Adrenal gland (tissue), 19 donors: ENCODE data around the gene HPDL. TPM values are rescaled to one million over a fixed set of nuclear protein-coding genes. Genes with fewer than 3 reads are reported as not detected.
A peak's percentile ranks its signal among the peaks of the same experiment; 100 is the strongest.
"Not testable (repeated sequence)": the region's sequence is repeated elsewhere in the genome, so short reads cannot be mapped to it uniquely, and the experiment has no call there.

Experiments used
- DNase-seq, 7 donors: peaks; one replicate each; pipeline ENCODE4 v3.0.0-alpha.2; 2019 to 2020
- H3K27ac ChIP-seq, 5 donors: fragments of 200-600 bp; sonication (generic) in 4 of 5; 1 replicate in 3 of 5; 2 replicates in 2 of 5; pipeline versions ENCODE4 v1.5.1 to v1.8.0; 2016 to 2020; ENCODE audit warnings: mild to moderate bottlenecking in 1 of 5
- H3K27me3 ChIP-seq: fragments of 200-600 bp; 2 replicates; pipeline ENCODE4 v1.8.0; 2021
- H3K36me3 ChIP-seq, 2 donors: fragments of 200-600 bp; replicated peaks in 1 of 2; 1 replicate in 1 of 2; 2 replicates in 1 of 2; pipeline versions ENCODE4 v1.5.1 to v1.8.0; 2018 to 2022
- H3K4me1 ChIP-seq, 2 donors: fragments of 200-600 bp; replicated peaks in 1 of 2; 1 replicate in 1 of 2; 2 replicates in 1 of 2; pipeline versions ENCODE4 v1.5.1 to v1.8.0; 2018 to 2021
- H3K4me3 ChIP-seq, 4 donors: fragments of 200-600 bp; sonication (generic) in 3 of 4; one replicate each; pipeline ENCODE4 v1.5.1; 2016 to 2018
- H3K9me3 ChIP-seq, 3 donors: fragments of 200-600 bp; sonication (generic) in 1 of 3; replicated peaks in 1 of 3; 1 replicate in 2 of 3; 2 replicates in 1 of 3; pipeline versions ENCODE4 v1.5.1 to v1.8.0; 2016 to 2021
- POLR2A ChIP-seq, 2 donors: fragments of 450-650 bp; IDR thresholded peaks; one replicate each; pipeline ENCODE4 v1.6.1; 2017; ENCODE audit warnings: antibody characterized with exemption in 2 of 2, mild to moderate bottlenecking in 2 of 2, moderate library complexity in 1 of 2
- WGBS, 4 donors: extraction: QIAGEN DNeasy Blood & Tissue Kit in 2 of 4; methylation state at CpG; one replicate each; pipeline versions ENCODE4 v1.1.5 to v1.1.7; 2013 to 2017; 5-methylcytosine and 5-hydroxymethylcytosine counted together
- intact Hi-C, 2 donors: fragments of 100-400 bp; cut with DNase I; formaldehyde crosslinking; loops; one replicate each; pipeline versions ENCODE4 v1.14.1 to v1.15.0; 2022 to 2023
- long read RNA-seq, 10 donors: library from polyadenylated mRNA in 3 of 10; unstranded in 2 of 10; stranded (forward) in 1 of 10; transcript quantifications; one replicate each; pipeline ENCODE4 v2.0.0 and lab custom pipeline, GENCODE V29; 2021 to 2026
- polyA plus RNA-seq, 3 donors: library from polyadenylated mRNA; stranded (reverse); fragments of 200-250 nt in 2 of 3; fragments of 350-450 nt in 1 of 3; fragmentation: Illumina TruSeq in 1 of 3; extraction: RNeasy Lipid Tissue Mini Kit (QIAGEN cat#74804) in 1 of 3; gene quantifications; one replicate each; pipeline ENCODE4 v1.2.3, GENCODE V29; 2013 to 2014
- total RNA-seq, 9 donors: library from RNA; depleted of rRNA in 4 of 9; stranded (reverse); fragments of >200 nt in 4 of 9; fragments of 120-200 nt in 1 of 9; fragmentation: NEBNext Ultra II Directional in 1 of 9; extraction: Animal tissue kit (Norgen Biotek cat#: 25700) in 1 of 9; gene quantifications; one replicate each; pipeline versions ENCODE4 v1.1.0 to v1.2.4, GENCODE V29; 2013 to 2023
- TF ChIP-seq, protein P1 (sequence below), 6 experiments: fragments of 450-650 bp in 4 of 6; fragments of 200-600 bp in 2 of 6; sonication (generic) in 1 of 6; IDR thresholded peaks; 1 replicate in 5 of 6; 2 replicates in 1 of 6; pipeline versions ENCODE4 v1.5.1 to v1.8.0; 2016 to 2021; ENCODE audit warnings: antibody characterized with exemption in 6 of 6, mild to moderate bottlenecking in 2 of 6, moderate library complexity in 1 of 6
- donor health status: healthy with polysubstance abuse.
- donor health status: Bipolar disorder and iron deficiency.
- donor health status: DM: yes; HTN: yes; CAD: no.
- donor health status: DM: no; HTN: no; CAD: no.
- donor health status: DM: no; HTN: no; CAD: no.
- donor health status: DM: yes; HTN: yes; CAD: no.

HPDL gene
- 1 to 10 TPM in 2 of 9 donors, under 1 TPM in 4, not detected in 3; 0.18 to 2.9 (median 0.37) TPM for total RNA-seq
- polyA plus RNA-seq = under 1 TPM; 0.16 to 0.37 (median 0.33) TPM
- long read RNA-seq, donor 1, partial matches to known transcripts = 0 of 3 reads
- long read RNA-seq, donor 1, other reads (novel, unspliced or antisense) = 0 of 3 reads
- long read RNA-seq, donor 2, partial matches to known transcripts = 0 of 3 reads
- long read RNA-seq, donor 2, other reads (novel, unspliced or antisense) = 0 of 3 reads
- long read RNA-seq, donor 3, partial matches to known transcripts = 0 of 4 reads
- long read RNA-seq, donor 3, other reads (novel, unspliced or antisense) = 0 of 4 reads
- long read RNA-seq, donor 4 = 0 reads
- long read RNA-seq, donor 5 = 0 reads
- long read RNA-seq, donor 6 = 0 reads
- long read RNA-seq, donor 7, partial matches to known transcripts = 0 of 3 reads
- long read RNA-seq, donor 7, other reads (novel, unspliced or antisense) = 0 of 3 reads
- long read RNA-seq, donor 8, partial matches to known transcripts = 0 of 2 reads
- long read RNA-seq, donor 8, other reads (novel, unspliced or antisense) = 0 of 2 reads
- long read RNA-seq, donor 9, partial matches to known transcripts = 0 of 1 reads
- long read RNA-seq, donor 9, other reads (novel, unspliced or antisense) = 0 of 1 reads
- long read RNA-seq, donor 10, partial matches to known transcripts = 0 of 1 reads
- long read RNA-seq, donor 10, other reads (novel, unspliced or antisense) = 0 of 1 reads

GRCh38 chr1:45326627-45327623, at the start of gene HPDL:
HPDL (plus strand) TSS chr1:45326895; CDS start chr1:45327149, 254 bp downstream.
- TF ChIP-seq, protein P1, sequence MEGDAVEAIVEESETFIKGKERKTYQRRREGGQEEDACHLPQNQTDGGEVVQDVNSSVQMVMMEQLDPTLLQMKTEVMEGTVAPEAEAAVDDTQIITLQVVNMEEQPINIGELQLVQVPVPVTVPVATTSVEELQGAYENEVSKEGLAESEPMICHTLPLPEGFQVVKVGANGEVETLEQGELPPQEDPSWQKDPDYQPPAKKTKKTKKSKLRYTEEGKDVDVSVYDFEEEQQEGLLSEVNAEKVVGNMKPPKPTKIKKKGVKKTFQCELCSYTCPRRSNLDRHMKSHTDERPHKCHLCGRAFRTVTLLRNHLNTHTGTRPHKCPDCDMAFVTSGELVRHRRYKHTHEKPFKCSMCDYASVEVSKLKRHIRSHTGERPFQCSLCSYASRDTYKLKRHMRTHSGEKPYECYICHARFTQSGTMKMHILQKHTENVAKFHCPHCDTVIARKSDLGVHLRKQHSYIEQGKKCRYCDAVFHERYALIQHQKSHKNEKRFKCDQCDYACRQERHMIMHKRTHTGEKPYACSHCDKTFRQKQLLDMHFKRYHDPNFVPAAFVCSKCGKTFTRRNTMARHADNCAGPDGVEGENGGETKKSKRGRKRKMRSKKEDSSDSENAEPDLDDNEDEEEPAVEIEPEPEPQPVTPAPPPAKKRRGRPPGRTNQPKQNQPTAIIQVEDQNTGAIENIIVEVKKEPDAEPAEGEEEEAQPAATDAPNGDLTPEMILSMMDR (IDR thresholded peaks at IDR 0.05) = no peak
- no peak for TF ChIP-seq POLR2A (IDR thresholded peaks at IDR 0.05)
- H3K9me3 ChIP-seq = no peaks in the 10 kb centered on the region

DNA sequence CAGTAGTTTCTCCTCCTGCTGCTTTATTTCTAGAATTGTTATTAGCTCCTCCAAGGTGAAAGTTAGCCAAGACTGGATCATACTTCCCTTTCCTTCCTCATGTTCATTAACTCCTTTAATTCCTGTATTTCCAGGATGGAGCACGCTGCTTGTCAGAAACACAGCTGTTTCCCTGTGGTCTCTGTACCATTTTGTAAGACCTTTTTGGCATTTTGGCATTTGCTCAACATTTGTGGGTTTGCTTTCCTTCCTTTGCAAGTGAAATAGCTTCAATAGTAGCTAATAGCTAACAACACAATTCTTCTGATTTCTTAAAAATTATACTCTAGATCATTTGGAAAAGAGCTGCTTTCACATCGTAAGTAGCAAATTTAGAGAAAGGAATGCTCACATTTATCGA, 44.3 kb upstream of the HPDL start:
- Histone ChIP-seq H3K4me3 (no peak overlapping the region), H3K27me3 (no peaks in the 10 kb centered on the region), H3K27ac (no peak overlapping the region), H3K4me1 (no peaks in the 10 kb centered on the region), H3K36me3 (no peaks in the 10 kb centered on the region), H3K9me3 (no peaks in the 10 kb centered on the region)
- 52 to 67% (median 64%) methylated on average over 3 of the region's 3 CpGs for WGBS, 4 donors
- TF ChIP-seq, protein P1 (IDR thresholded peaks at IDR 0.05) = no peak
- no peak for TF ChIP-seq POLR2A (IDR thresholded peaks at IDR 0.05)
- no peak for DNase-seq
- intact Hi-C loops = no loop called here

More at GRCh38 chr1:45326627-45327623, at the start of gene HPDL:
- intact Hi-C loops = no loop called here
- Histone ChIP-seq H3K4me1 (peaks cover 8 to 10% of the 10 kb centered on the region in 2 donors), H3K4me3 (peak within 1 kb of the TSS in 3 of 4 donors; percentile 4 to 71 (median 35)), H3K27me3 (no peaks in the 10 kb centered on the region), H3K36me3 (peaks cover 0 to 13% of the 10 kb centered on the region in 2 donors), H3K27ac (no peak within 1 kb of the TSS)
- peak; percentile 55 to 69 (median 64) for DNase-seq
- WGBS, 4 donors = 1 to 8% (median 6%) methylated on average over 7 to 96 of the region's 96 CpGs

DNA sequence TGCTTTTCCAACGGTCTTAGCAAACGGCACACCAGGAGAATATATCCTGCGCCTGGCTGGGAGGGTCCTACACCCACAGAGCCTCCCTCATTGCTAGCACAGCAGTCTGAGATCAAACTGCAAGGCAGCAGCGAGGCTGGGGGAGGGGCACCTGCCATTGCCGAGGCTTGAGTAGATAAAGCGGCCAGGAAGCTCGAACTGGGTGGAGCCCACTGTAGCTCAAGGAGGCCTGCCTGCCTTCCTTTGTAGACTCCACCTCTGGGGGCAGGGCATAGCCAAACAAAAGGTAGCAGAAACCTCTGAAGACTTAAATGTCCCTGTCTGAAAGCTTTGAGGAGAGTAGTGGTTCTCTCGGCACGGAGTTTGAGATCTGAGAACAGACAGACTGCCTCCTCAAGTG, 41.8 kb upstream of the HPDL start:
- H3K9me3 ChIP-seq, H3K4me1 ChIP-seq, H3K27me3 ChIP-seq, DNase-seq, intact Hi-C loops, H3K36me3 ChIP-seq, H3K4me3 ChIP-seq, H3K27ac ChIP-seq: not testable (repeated sequence)
- WGBS, 4 donors = 87 to 96% (median 92%) methylated on average over 5 to 9 of the region's 9 CpGs

- 73 to 93% (median 80%) methylated on average over 2 to 3 of the region's 3 CpGs for whole genome bisulfite sequencing, 4 donors
- intact Hi-C loops = not testable (repeated sequence)
Observed at GRCh38 chr1:45286521-45286920, 40.2 kb upstream of the HPDL start.

GRCh38 chr1:45291002-45291401, 35.7 kb upstream of the HPDL start:
- H3K27ac ChIP-seq, H3K4me1 ChIP-seq, H3K36me3 ChIP-seq, DNase-seq, H3K4me3 ChIP-seq, H3K9me3 ChIP-seq, H3K27me3 ChIP-seq, intact Hi-C loops: not testable (repeated sequence)
- WGBS, 4 donors = 77 to 82% (median 81%) methylated on average over 6 of the region's 6 CpGs

More at GRCh38 chr1:45286521-45286920, 40.2 kb upstream of the HPDL start:
- H3K9me3 ChIP-seq, H3K4me1 ChIP-seq, H3K27ac ChIP-seq, H3K4me3 ChIP-seq, H3K36me3 ChIP-seq, H3K27me3 ChIP-seq, DNase-seq: not testable (repeated sequence)
